Measurements from ENCODE around the gene HGS. TPM values are rescaled to one million over a fixed set of nuclear protein-coding genes. Genes with fewer than 3 reads are reported as not detected.
A peak's percentile ranks its signal among the peaks of the same experiment; 100 is the strongest.

HGS gene
- total RNA-seq, 2 experiments from 2014 or later: 118 to 127 TPM

GRCh38 chr17:81636505-81637288 is 47.1 kb upstream of the HGS start, which contains the start of the genes NPLOC4 and TSPAN10:
Gene NPLOC4, minus strand, starts transcription at chr17:81637112. Its CDS starts 182 bp downstream, at chr17:81636930.
Gene TSPAN10, plus strand, starts transcription at chr17:81637196. Its CDS starts 5,217 bp downstream, at chr17:81642413.
- H3K36me3 ChIP-seq (ENCODE audit: insufficient read depth, low read length): no peaks in the 10 kb centered on the region
- peak within 1 kb of the TSS; percentile 94 for H3K4me3 ChIP-seq (ENCODE audit: low read length)
- ChIA-PET POLR2A (interaction anchor here (1.0 to 1.6 kb wide), 4 partner anchors 27 to 66 kb away, joined by 4 to 11 read pairs (median 7); partner anchors contain the start of genes ARL16, CCDC137, HGS and MRPL12), CTCF (no interaction called here)
- H3K4me3 Mint-ChIP-seq: peak within 1 kb of the TSS; percentile 97
- H3K27me3 ChIP-seq (ENCODE audit: control insufficient read depth in 1 of 2, insufficient read depth in 2 of 2, low read length in 2 of 2): no peaks in the 10 kb centered on the region
- DNase-seq (peak; percentile 58 to 93 (median 79)), ATAC-seq (ENCODE audit: poor library complexity) (peak; percentile 89)
- H3K4me1 Mint-ChIP-seq (ENCODE audit: low read depth): peaks cover 18% of the 10 kb centered on the region
- H3K27me3 Mint-ChIP-seq: no peaks in the 10 kb centered on the region
- no peak for TF ChIP-seq CTCF (IDR thresholded peaks at IDR 0.05)
- H3K4me1 ChIP-seq (ENCODE audit: insufficient read depth, low read length): peaks cover 37% of the 10 kb centered on the region
- H3K9me3 Mint-ChIP-seq: no peaks in the 10 kb centered on the region
- H3K36me3 Mint-ChIP-seq (ENCODE audit: low read depth): peaks cover 9% of the 10 kb centered on the region
- intact Hi-C loops (cut with DNase I, micrococcal nuclease): loop anchor here (1.0 to 2.0 kb wide), 5 partner anchors 30 to 74 kb away; partner anchors contain the start of genes CCDC137 (in 2 of the 2), OXLD1 (in 2 of the 2), ARL16 (in 1 of the 2) and MRPL12 (in 1 of the 2)
- peak within 1 kb of the TSS; percentile 86 for H3K27ac Mint-ChIP-seq
- no peaks in the 10 kb centered on the region for H3K9me3 ChIP-seq (ENCODE audit: control insufficient read depth in 1 of 2, insufficient read depth in 1 of 2, low read length in 2 of 2)
- peak within 1 kb of the TSS; percentile 23 to 29 for H3K27ac ChIP-seq (ENCODE audit: low read depth in 1 of 2, low read length in 2 of 2)

GRCh38 chr17:81638683-81639082 is 45.1 kb upstream of the HGS start:
- Histone ChIP-seq H3K27me3 (ENCODE audit: control insufficient read depth in 1 of 2, insufficient read depth in 2 of 2, low read length in 2 of 2) (no peaks in the 10 kb centered on the region), H3K9me3 (ENCODE audit: control insufficient read depth in 1 of 2, insufficient read depth in 1 of 2, low read length in 2 of 2) (no peaks in the 10 kb centered on the region), H3K4me1 (ENCODE audit: insufficient read depth, low read length) (peaks cover 32% of the 10 kb centered on the region), H3K4me3 (ENCODE audit: low read length) (no peak overlapping the region), H3K36me3 (ENCODE audit: insufficient read depth, low read length) (no peaks in the 10 kb centered on the region), H3K27ac (ENCODE audit: low read depth in 1 of 2, low read length in 2 of 2) (no peak overlapping the region)
- Mint-ChIP-seq H3K4me1 (ENCODE audit: low read depth) (peaks cover 11% of the 10 kb centered on the region), H3K36me3 (ENCODE audit: low read depth) (peaks cover 4% of the 10 kb centered on the region), H3K27me3 (no peaks in the 10 kb centered on the region), H3K9me3 (no peaks in the 10 kb centered on the region), H3K4me3 (peak overlapping the region; percentile 78), H3K27ac (no peak overlapping the region)
- no peak for DNase-seq
- POLR2A ChIA-PET: interaction anchor here (1.5 kb wide), 1 partner anchor 27 kb away, joined by 4 read pairs; no protein-coding TSS in a partner anchor
- intact Hi-C loops (cut with DNase I, micrococcal nuclease): no loop called here
- CTCF ChIA-PET: interaction anchor here (0.9 kb wide), 1 partner anchor 38 kb away, joined by 4 read pairs; no protein-coding TSS in a partner anchor
- TF ChIP-seq CTCF (IDR thresholded peaks at IDR 0.05): no peak
- no peak for ATAC-seq (ENCODE audit: poor library complexity)

DNA sequence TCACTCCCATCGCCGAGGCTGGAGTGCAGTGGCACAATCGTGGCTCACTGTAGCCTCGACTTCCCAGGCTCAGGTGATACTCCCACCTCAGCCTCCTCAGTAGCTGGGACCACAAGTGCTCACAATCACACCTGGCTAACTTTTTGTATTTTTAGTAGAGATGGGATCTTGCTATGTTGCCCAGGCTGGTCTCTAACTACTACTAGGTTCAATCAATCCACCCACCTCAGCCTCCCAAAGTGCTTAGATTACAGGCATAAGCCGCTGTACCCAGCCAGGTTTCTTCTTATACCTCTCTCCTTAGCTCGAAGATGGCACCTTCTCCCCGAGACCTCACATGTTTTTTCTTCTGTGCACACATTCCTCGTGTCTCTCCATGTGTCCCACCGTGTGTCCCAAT is 43.8 kb upstream of the HGS start:
- no peaks in the 10 kb centered on the region for H3K36me3 ChIP-seq (ENCODE audit: insufficient read depth, low read length)
- H3K9me3 ChIP-seq (ENCODE audit: control insufficient read depth in 1 of 2, insufficient read depth in 1 of 2, low read length in 2 of 2): no peaks in the 10 kb centered on the region
- H3K27ac ChIP-seq (ENCODE audit: low read depth in 1 of 2, low read length in 2 of 2): no peak overlapping the region
- H3K27me3 Mint-ChIP-seq: no peaks in the 10 kb centered on the region
- H3K9me3 Mint-ChIP-seq: no peaks in the 10 kb centered on the region
- ATAC-seq (ENCODE audit: poor library complexity) (no peak), DNase-seq (no peak)
- no peak for TF ChIP-seq CTCF (IDR thresholded peaks at IDR 0.05)
- H3K27me3 ChIP-seq (ENCODE audit: control insufficient read depth in 1 of 2, insufficient read depth in 2 of 2, low read length in 2 of 2): no peaks in the 10 kb centered on the region
- H3K27ac Mint-ChIP-seq: no peak overlapping the region
- CTCF ChIA-PET: no interaction called here
- H3K4me1 ChIP-seq (ENCODE audit: insufficient read depth, low read length): peaks cover 23% of the 10 kb centered on the region
- H3K4me3 ChIP-seq (ENCODE audit: low read length): no peak overlapping the region
- no peak overlapping the region for H3K4me3 Mint-ChIP-seq
- POLR2A ChIA-PET: no interaction called here
- intact Hi-C loops (cut with DNase I, micrococcal nuclease): no loop called here
- H3K36me3 Mint-ChIP-seq (ENCODE audit: low read depth): peaks cover 4% of the 10 kb centered on the region
- H3K4me1 Mint-ChIP-seq (ENCODE audit: low read depth): peaks cover 11% of the 10 kb centered on the region

All from CD4-positive, alpha-beta T cell (primary cell).